SK-N-SH (cell line): ENCODE measurements around the gene LACTB. TPM values are rescaled to one million over a fixed set of nuclear protein-coding genes. Genes with fewer than 3 reads are reported as not detected.
A peak's percentile ranks its signal among the peaks of the same experiment; 100 is the strongest.

Source experiments
- CTCF ChIA-PET: fragments of 300-600, 350-600 bp; formaldehyde crosslinking; extraction: SDS; loops from one replicate; lab custom pipeline; 2021; lab: Yijun Ruan, JAX
- POLR2A ChIA-PET: fragments of 350-600 bp; sonication (Branson Sonifier 250); formaldehyde crosslinking; extraction: SDS; loops from one replicate; lab custom pipeline; 2020; ENCODE audit warnings: antibody characterized with exemption, inconsistent platforms; lab: Yijun Ruan, JAX
- DNase-seq: peaks from one replicate; pipeline ENCODE4 v3.0.0; 2012
- H2AFZ ChIP-seq: fragments of 200-600 bp; sonication (generic); 2 replicates; pipeline ENCODE4 v1.8.1; 2016; ENCODE audit warnings: antibody characterized with exemption, mild to moderate bottlenecking, low read depth
- H3F3A ChIP-seq: fragments of 200-600 bp; sonication (generic); replicated peaks from 2 replicates; pipeline ENCODE3; 2016; ENCODE audit warnings: antibody characterized with exemption, mild to moderate bottlenecking; ENCODE audit not compliant: insufficient read depth
- H3K27ac ChIP-seq, 2 experiments: fragments of 200-500 bp in 1 of 2; fragments of 200-600 bp in 1 of 2; sonication (Bioruptor generic) in 1 of 2; sonication (generic), shearing (Covaris generic) in 1 of 2; 2 replicates each; pipeline versions ENCODE4 v1.5.1 to v1.6.1; 2014 to 2016; ENCODE audit warnings: low read depth in 2 of 2, inconsistent platforms in 1 of 2, low read length in 1 of 2, mild to moderate bottlenecking in 1 of 2, mixed read lengths in 1 of 2
- H3K27me3 ChIP-seq: fragments of 200-600 bp; sonication (generic), shearing (Covaris generic); 2 replicates; pipeline ENCODE4 v1.6.1; 2016; ENCODE audit warnings: mixed run types; ENCODE audit not compliant: insufficient read depth
- H3K36me3 ChIP-seq, 2 experiments: fragments of 200-500 bp in 1 of 2; fragments of 200-600 bp in 1 of 2; sonication (Bioruptor generic) in 1 of 2; sonication (generic) in 1 of 2; replicated peaks in 1 of 2; 2 replicates each; pipeline versions ENCODE3 to v1.5.1; 2014 to 2016; ENCODE audit warnings: low read length in 1 of 2, mild to moderate bottlenecking in 1 of 2; ENCODE audit not compliant: insufficient read depth in 2 of 2, control insufficient read depth in 1 of 2
- H3K4me1 ChIP-seq, 2 experiments: fragments of 200-500 bp in 1 of 2; fragments of 200-600 bp in 1 of 2; sonication (Bioruptor generic) in 1 of 2; sonication (generic), shearing (Covaris generic) in 1 of 2; 2 replicates each; pipeline versions ENCODE4 v1.5.1 to v1.6.1; 2014 to 2016; ENCODE audit warnings: low read depth in 1 of 2, low read length in 1 of 2, mixed run types in 1 of 2; ENCODE audit not compliant: insufficient read depth in 2 of 2, control insufficient read depth in 1 of 2
- H3K4me2 ChIP-seq: fragments of 200-600 bp; sonication (generic), shearing (Covaris generic); 2 replicates; pipeline ENCODE4 v1.6.1; 2017; ENCODE audit warnings: mixed run types
- H3K4me3 ChIP-seq, 2 experiments: fragments of 200-500 bp in 1 of 2; fragments of 200-600 bp in 1 of 2; sonication (Bioruptor generic) in 1 of 2; sonication (generic), shearing (Covaris generic) in 1 of 2; 2 replicates each; pipeline versions ENCODE4 v1.5.1 to v1.8.1; 2014 to 2016; ENCODE audit warnings: low read depth in 2 of 2, inconsistent platforms in 1 of 2, low read length in 1 of 2, mild to moderate bottlenecking in 1 of 2, mixed read lengths in 1 of 2, moderate library complexity in 1 of 2
- H3K79me2 ChIP-seq: fragments of 200-600 bp; sonication (generic); 2 replicates; pipeline ENCODE4 v1.8.1; 2017; ENCODE audit warnings: mild to moderate bottlenecking; ENCODE audit not compliant: insufficient read depth
- H3K9ac ChIP-seq: fragments of 200-600 bp; sonication (generic); 2 replicates; pipeline ENCODE4 v1.6.1; 2017; ENCODE audit warnings: mixed run types
- H3K9me2 ChIP-seq: fragments of 200-600 bp; sonication (generic); 2 replicates; pipeline ENCODE4 v1.6.1; 2017; ENCODE audit warnings: mixed run types
- H3K9me3 ChIP-seq: fragments of 200-600 bp; sonication (generic); 2 replicates; pipeline ENCODE4 v1.6.1; 2017; ENCODE audit warnings: mixed run types, mild to moderate bottlenecking, moderate library complexity
- H4K20me1 ChIP-seq: fragments of 200-600 bp; sonication (generic); 2 replicates; pipeline ENCODE4 v1.6.1; 2017; ENCODE audit warnings: mild to moderate bottlenecking, mixed run types; ENCODE audit not compliant: insufficient read depth
- CHD2 ChIP-seq: fragments of 150-350 bp; IDR thresholded peaks from 2 replicates; pipeline ENCODE4 v1.6.1; 2018; ENCODE audit warnings: low read length; ENCODE audit not compliant: partially characterized antibody
- FOSL2 ChIP-seq: IDR thresholded peaks from 2 replicates; pipeline ENCODE4 v1.4.0; 2012; ENCODE audit warnings: low read depth, mild to moderate bottlenecking, moderate library complexity, borderline replicate concordance
- FOXJ3 ChIP-seq: sonication (generic); formaldehyde crosslinking; IDR thresholded peaks from 2 replicates; pipeline ENCODE4 v1.5.1; 2020; ENCODE audit warnings: mild to moderate bottlenecking, missing genetic modification reagents
- JUND ChIP-seq: IDR thresholded peaks from 2 replicates; pipeline ENCODE4 v1.4.0; 2012
- PBX3 ChIP-seq: IDR thresholded peaks from 2 replicates; pipeline ENCODE4; 2012
- POLR2AphosphoS5 ChIP-seq: IDR thresholded peaks from 2 replicates; pipeline ENCODE4 v1.6.1; 2012; ENCODE audit warnings: low read depth, low read length
- RAD21 ChIP-seq: IDR thresholded peaks from 2 replicates; pipeline ENCODE4 v1.6.1; 2012; ENCODE audit warnings: mild to moderate bottlenecking, low read length
- RFX5 ChIP-seq: IDR thresholded peaks from 2 replicates; pipeline ENCODE4 v1.6.1; 2012; ENCODE audit warnings: mild to moderate bottlenecking, improper control_type of control experiment, low read length
- SIN3A ChIP-seq: IDR thresholded peaks from 2 replicates; pipeline ENCODE4 v1.6.1; 2012; ENCODE audit warnings: low read depth, mild to moderate bottlenecking, low read length, moderate library complexity, borderline replicate concordance
- SMC3 ChIP-seq: IDR thresholded peaks from 2 replicates; pipeline ENCODE4 v1.6.1; 2012; ENCODE audit warnings: low read depth, low read length, improper control_type of control experiment
- USF2 ChIP-seq: fragments of 150-350 bp; IDR thresholded peaks from 2 replicates; pipeline ENCODE4 v1.6.1; 2017; ENCODE audit warnings: antibody characterized with exemption, low read length, low read depth, borderline replicate concordance
- YY1 ChIP-seq: IDR thresholded peaks from 2 replicates; pipeline ENCODE4 v1.4.0; 2012; ENCODE audit warnings: low read depth, mild to moderate bottlenecking
- WGBS: methylation state at CpG from one replicate; pipeline ENCODE4 v1.1.6; 2017; ENCODE audit warnings: low lambda C conversion rate; 5-methylcytosine and 5-hydroxymethylcytosine counted together
- polyA plus RNA-seq, 3 experiments: library from polyadenylated mRNA; depleted of rRNA; stranded (reverse); fragments of >200 nt; gene quantifications; 2 replicates each; pipeline ENCODE4 v1.2.3, GENCODE V29; 2012
- TF ChIP-seq, protein P1 (sequence below): IDR thresholded peaks from 2 replicates; pipeline ENCODE4 v1.4.0; 2012; ENCODE audit warnings: low read depth, borderline replicate concordance

LACTB gene
- polyA plus RNA-seq, 1 of the 3 experiments (the other 2 are of a cell fraction): 23.3 TPM

GRCh38 chr15:63073497-63074172, 48.0 kb upstream of the LACTB start:
- Histone ChIP-seq H3K9ac (no peak overlapping the region), H3K79me2 (no peaks in the 10 kb centered on the region), H3K4me2 (no peak overlapping the region), H3K4me1 (peaks cover 9 to 14% of the 10 kb centered on the region in 2 experiments; a peak in 3 of 4 replicates), H3K9me3 (no peaks in the 10 kb centered on the region), H3K9me2 (no peaks in the 10 kb centered on the region), H3K27me3 (no peaks in the 10 kb centered on the region), H2AFZ (no peak overlapping the region), H3K27ac (peak overlapping the region; percentile 79 to 91), H3K4me3 (no peak overlapping the region), H3K36me3 (peaks cover 28 to 37% of the 10 kb centered on the region in 2 experiments), H3F3A (peaks cover 80% of the 10 kb centered on the region), H4K20me1 (peaks cover 32% of the 10 kb centered on the region)
- POLR2A ChIA-PET: no interaction called here
- 81% methylated on average over 9 of the region's 9 CpGs for WGBS
- CTCF ChIA-PET: interaction anchor here (1.1 to 1.8 kb wide), 3 partner anchors 11 to 25 kb away, joined by 4 to 5 read pairs (median 5); no protein-coding TSS in a partner anchor
- TF ChIP-seq RFX5 (no peak), RAD21 (no peak), SMC3 (peak; percentile 1; the same call in 1 of the 2 replicates), POLR2AphosphoS5 (no peak; the same call in none of the 2 replicates), PBX3 (peak; percentile 33; the same call in 1 of the 2 replicates), JUND (peak; percentile 17; the same call in 1 of the 2 replicates), CHD2 (no peak), SIN3A (peak; percentile 16), FOXJ3 (CRISPR knock-in tag) (no peak), YY1 (no peak), FOSL2 (0 out of 2 replicates have a peak, but pooled peaks have one; percentile 3), USF2 (no peak)
- TF ChIP-seq, protein P1, sequence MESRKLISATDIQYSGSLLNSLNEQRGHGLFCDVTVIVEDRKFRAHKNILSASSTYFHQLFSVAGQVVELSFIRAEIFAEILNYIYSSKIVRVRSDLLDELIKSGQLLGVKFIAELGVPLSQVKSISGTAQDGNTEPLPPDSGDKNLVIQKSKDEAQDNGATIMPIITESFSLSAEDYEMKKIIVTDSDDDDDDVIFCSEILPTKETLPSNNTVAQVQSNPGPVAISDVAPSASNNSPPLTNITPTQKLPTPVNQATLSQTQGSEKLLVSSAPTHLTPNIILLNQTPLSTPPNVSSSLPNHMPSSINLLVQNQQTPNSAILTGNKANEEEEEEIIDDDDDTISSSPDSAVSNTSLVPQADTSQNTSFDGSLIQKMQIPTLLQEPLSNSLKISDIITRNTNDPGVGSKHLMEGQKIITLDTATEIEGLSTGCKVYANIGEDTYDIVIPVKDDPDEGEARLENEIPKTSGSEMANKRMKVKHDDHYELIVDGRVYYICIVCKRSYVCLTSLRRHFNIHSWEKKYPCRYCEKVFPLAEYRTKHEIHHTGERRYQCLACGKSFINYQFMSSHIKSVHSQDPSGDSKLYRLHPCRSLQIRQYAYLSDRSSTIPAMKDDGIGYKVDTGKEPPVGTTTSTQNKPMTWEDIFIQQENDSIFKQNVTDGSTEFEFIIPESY: no peak
- no peak for DNase-seq
